ENCODE results near the gene KBTBD12.

KBTBD12 gene

DNA sequence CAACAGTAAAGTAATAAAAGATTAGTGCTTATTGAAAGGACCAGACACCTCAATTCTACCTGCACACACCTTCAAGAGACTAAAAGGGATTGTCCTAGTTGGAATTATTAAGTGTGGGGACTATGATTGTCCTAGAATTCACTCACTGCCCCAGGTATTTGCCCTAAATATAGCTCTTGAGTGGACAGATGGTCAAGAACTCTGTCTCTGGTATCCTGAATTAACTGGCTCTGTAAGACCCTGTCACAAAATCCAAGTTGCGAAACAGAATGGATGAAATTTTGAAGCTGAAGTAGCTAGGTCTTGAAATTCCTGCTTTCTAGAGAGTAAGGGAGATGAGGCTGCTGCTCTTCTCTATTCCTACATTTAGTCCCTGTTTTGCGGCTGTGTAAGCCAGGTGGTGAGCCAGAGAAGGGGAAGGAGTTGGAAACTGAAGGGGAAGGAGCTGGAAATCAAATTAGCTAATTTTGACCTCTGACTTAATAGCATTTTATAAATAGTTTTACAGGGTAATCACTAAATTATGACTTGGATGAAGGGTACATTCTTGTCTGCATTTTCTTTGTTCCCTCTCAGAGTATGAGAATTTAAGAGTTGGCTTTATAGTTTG lies 34.5 kb downstream of the KBTBD12 start:
- DNase-seq: no peak

- no peak for DNase-seq
Observed at GRCh38 chr3:127951276-127951675, 36.2 kb downstream of the KBTBD12 start.

DNA sequence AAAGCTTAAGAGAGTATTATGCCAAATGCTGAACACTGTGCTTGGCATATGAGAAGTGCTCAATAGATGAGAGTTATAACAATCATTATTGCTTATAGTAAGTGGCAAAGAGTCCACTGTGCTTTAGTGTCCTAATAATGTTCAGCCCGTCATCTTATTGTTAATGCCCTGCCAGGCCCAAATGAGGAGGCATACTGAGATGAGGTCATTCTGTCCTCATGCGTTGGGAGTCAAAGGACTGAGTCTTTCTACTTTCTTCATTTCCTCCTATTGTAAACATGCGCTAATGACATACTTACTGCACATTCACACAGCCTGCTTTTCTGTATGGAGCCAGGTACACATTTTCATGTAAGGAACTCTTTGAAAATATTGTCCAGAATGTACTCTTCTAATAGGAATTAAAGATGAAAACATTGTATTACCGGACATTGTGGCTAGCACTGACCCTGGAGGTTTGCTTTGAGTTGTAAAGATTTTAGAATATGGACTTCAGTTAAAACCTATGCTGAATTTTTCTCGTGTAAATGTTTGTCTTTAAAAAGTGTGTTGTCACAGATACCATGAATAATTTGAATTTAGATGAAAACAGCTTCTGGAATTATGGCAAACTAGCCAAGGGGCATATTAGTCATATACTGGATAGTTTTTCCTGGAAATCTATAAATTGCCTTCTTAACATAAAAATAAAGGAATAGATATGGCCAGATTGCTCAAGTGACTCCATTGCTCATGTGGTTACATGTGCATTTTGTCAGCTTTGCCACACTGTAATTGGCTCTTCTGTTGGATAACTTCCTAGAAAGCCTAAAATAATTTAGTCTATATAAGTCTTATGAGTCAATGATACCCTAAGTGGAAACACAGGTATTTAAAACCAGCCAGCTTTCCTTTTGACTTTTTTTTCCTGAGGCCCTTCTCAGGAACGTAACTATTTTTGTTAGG lies 38.3 kb downstream of the KBTBD12 start:
- peak in 1 of 58 donors; percentile 48 for DNase-seq

- peak in 20 of 58 donors; percentile 2 to 41 (median 18) for DNase-seq
Observed at GRCh38 chr3:127954640-127955039, 39.6 kb downstream of the KBTBD12 start.

GRCh38 chr3:127955728-127956127 lies 40.7 kb downstream of the KBTBD12 start:
- no peak for DNase-seq

DNA sequence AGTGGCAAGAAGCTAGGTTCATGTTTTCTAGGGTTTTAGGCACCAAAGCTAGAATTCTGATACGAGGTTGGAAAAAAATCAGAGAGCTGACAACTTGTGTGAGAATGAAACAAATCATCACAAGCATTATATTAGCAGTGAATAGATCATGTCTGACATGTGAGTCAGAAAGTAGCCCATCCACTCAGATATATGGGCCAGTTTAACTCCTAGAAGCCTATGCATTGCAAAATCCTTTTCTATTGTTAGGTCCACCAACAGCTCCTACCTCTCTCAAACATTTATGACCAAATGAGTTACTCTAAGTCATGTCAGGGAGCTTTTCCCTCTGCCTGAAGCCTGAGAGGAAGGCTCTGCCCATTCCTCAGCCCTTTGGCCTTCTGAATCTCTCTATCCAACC lies 44.0 kb downstream of the KBTBD12 start:
- no peak for DNase-seq

DNA sequence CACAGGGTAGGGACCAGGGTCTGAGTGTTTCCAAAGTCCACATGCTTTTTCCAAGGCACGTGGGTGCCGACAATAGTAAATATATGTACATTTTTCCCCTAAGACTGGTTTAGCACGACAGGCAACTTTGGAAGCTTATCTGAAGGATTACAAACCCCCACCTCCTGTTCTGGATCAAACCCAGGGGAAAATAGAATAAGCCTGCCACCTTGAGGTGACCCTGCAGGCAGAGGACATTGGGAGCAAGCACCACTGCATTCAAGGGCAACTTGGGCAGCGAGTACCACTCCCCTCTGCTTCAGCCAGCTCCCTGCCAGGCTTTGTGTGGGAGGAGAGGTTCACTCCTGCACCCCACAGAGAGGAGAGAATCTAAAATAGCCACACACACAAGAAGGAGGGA lies 44.8 kb downstream of the KBTBD12 start:
- DNase-seq: peak in 13 of 58 donors; percentile 3 to 30 (median 10)

- no peak for DNase-seq
Observed at GRCh38 chr3:127960421-127960965, 45.5 kb downstream of the KBTBD12 start.

DNA sequence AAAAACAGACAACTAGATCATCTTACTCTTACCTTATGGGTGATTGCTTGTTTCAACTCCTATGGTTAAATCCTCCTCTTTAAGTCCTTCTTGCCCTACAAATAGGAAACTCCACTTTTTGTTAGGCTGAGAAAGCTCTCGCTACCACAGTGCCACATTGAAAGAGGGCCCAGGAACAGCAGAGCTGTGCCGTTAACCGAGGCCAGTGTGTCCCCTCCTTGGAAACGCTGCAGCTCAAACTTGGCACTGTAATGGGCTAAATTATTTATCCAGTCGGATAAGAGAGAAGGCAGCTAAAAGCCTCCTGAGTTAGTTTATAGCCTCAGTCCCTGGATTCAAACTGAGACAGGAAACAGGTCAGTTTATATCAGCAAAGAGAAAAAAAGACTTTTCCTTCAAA lies 46.1 kb downstream of the KBTBD12 start:
- peak in 9 of 58 donors; percentile 8 to 40 (median 24) for DNase-seq

- DNase-seq: no peak
Observed at GRCh38 chr3:127961963-127962362, 46.9 kb downstream of the KBTBD12 start.

GRCh38 chr3:127962937-127963336 lies 47.9 kb downstream of the KBTBD12 start:
- DNase-seq: no peak

- no peak for DNase-seq
Observed at GRCh38 chr3:127964053-127964452, 49.0 kb downstream of the KBTBD12 start.

DNA sequence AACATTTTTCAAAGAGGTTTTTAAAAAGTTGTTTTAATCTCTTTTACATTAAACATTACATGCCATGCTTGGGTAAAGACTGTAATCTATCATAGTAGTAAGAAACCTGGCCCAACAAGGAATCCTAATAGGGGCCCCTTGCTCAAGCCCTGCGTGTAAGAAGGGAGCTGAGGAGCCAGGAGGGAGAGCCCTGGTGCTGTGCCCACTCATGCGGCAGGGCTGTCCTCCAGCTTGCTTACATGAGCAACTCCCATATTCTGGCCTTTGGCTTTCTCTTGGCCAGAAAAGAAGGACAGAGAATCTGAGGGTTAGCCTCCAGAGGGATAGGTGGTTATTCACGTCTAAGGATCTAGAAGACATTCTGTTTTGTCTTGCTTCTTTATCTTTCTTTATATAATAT lies 49.8 kb downstream of the KBTBD12 start:
- DNase-seq: no peak

DNA sequence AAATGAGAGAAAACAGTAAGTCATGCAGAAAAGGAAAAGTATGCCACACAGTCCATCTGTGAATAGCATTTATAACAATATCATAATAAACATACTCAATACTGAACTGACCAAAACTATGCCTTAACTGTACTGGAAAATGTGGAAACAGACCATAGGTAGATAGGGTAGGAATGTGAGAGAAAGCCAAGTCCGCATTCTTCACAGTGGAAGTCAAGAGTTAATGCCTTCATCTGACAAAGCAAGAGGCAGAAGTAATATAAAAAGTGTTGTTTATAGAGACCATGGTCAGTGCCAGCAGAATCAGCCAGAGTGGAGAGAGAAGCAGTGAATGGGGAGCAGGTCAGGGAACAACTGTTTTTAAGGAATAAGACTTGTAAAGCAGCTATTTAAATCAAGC lies 52.3 kb downstream of the KBTBD12 start:
- DNase-seq: no peak

DNA sequence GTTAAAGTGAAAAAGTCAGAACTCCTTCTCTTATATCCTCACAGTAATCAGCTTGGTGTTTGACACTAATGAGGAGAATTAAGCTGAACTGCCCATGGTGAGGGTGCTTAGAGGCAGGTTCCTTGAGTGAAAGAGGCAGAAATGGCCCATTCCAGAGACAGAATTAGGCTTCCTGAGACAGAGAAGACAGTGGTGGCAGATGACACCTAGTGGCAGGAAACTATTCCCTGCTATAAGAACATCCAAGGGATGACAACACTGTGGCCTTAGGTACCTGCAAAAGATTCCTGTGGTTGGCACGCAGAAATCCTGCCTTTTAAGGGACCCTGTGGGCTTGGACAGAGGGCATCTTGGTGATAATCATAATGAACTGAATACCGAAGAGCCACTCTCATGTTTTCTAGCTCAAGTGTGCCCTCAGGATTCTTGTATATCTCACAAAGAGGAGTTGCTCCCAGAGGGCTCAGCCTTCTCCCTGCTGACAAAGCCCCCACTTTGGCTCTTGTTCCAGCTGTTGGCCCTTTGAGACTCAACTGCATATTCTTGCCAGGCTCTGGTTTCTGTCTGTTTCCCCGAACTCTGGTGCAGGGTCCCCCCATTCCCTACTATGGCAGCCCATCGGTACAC lies 56.0 kb downstream of the KBTBD12 start:
- DNase-seq: peak in 21 of 58 donors; percentile 10 to 72 (median 28)

DNA sequence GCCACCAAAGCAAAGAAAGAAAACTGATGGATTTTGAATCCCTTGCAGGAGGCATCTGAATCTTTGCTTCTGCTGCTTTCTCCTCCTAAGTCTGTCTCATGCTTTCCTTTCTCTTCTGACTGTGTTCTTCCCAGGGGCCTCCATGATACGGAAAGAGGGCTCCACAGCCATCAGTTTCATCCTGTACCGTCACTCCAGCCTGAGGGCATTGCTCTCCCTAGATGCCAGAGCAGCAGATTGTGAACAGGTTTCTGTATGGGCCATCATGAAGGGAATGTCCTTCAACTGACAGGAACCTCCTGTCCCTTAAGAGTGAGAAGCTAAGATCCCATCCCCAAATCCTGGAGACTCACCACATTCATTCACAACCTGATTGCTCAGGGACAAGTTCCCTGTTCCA lies 59.2 kb downstream of the KBTBD12 start:
- DNase-seq: no peak

DNA sequence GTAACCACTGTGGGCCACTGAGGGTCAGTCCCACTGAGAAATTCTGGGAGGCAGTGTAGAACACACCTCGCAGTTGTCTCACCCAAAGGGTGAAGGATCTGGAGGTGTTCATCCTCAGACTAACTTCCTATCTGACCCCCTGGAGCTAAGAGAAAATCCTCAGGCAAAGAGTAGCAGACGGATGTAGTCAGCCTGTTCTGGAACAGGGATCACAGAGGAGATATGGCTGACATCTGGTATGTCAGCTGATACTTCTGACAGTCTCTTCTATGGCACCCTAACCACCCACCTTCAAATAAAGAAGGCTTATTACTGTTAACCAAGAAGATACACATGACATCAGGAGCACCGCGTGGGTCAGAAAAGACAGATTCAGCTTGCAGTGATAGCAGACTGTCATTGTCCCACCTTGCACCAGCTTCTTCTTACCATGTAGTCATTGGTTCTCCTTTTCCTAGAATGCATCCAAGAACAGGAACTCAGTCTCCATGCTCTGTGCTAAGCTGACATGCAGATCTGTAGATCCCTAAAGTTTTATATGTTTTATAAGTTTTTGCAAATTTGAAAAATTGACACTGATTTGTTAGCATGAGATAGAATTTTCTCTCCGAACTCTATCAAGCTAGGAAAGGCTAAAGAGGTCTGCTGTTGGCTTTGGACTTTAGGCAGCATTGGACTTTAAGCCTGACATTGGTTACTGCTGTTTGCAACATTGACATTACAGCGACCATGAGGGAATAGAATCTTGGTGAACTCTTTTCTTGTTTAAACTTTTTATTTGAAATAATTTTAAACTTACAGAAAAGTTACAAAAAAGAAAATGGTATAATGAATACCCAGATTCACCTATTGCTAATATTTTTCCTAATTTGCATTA lies 60.4 kb downstream of the KBTBD12 start:
- no peak for DNase-seq

- DNase-seq: no peak
Observed at GRCh38 chr3:127978636-127979035, 63.6 kb downstream of the KBTBD12 start.

DNA sequence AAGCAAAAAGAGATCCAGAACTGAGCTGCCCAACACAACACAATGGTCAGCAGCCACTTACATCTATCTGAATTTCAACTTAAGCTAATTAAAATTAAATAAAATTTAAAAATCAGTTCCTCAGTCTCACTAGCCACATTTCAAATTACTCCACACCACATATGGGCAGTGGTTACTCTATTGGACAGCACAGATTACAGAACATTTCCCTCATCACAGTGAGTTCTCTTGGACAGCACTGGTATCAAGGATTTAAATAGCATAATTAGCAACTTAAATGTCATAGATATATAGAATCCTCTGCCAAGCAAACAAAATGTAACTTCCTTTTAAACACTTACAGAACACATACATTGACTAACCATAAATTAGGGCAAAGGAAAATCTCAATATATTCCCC lies 64.4 kb downstream of the KBTBD12 start:
- DNase-seq: no peak

GRCh38 chr3:127981097-127981496 lies 66.1 kb downstream of the KBTBD12 start:
- DNase-seq: no peak

- DNase-seq: no peak
Observed at GRCh38 chr3:127982155-127982554, 67.1 kb downstream of the KBTBD12 start.

Measured in anterior cingulate cortex (tissue), 58 donors.